K562 (cell line): Measurements from ENCODE around the gene GBF1.

Source experiments
- BCOR ChIP-seq: fragments of 450-650 bp; IDR thresholded peaks from 2 replicates; pipeline ENCODE4 v1.6.1; 2016
- E2F4 ChIP-seq: sonication (generic); formaldehyde crosslinking; IDR thresholded peaks from 2 replicates; pipeline ENCODE4 v1.8.0; 2022; ENCODE audit warnings: mild to moderate bottlenecking, low read depth, missing genetic modification reagents
- MAX ChIP-seq: sonication (generic); formaldehyde crosslinking; IDR thresholded peaks from 2 replicates; pipeline ENCODE4 v1.9.0; 2022; ENCODE audit warnings: mild to moderate bottlenecking, missing genetic modification reagents
- MCM2 ChIP-seq: fragments of 450-650 bp; IDR thresholded peaks from 2 replicates; pipeline ENCODE4 v1.6.1; 2017; ENCODE audit warnings: low read depth, mild to moderate bottlenecking
- MXI1 ChIP-seq: IDR thresholded peaks from 2 replicates; pipeline ENCODE4 v1.6.1; 2011; ENCODE audit warnings: low read depth, mild to moderate bottlenecking, improper control_type of control experiment, low read length
- POLR2A ChIP-seq: fragments of 450-650 bp; conservative IDR thresholded peaks from 2 replicates; pipeline ENCODE4 v1.6.1; 2016
- ZNF239 ChIP-seq: fragments of 250-450 bp; sonication (Bioruptor Pico); IDR thresholded peaks from 2 replicates; pipeline ENCODE4 v1.4.0; 2020; ENCODE audit warnings: mild to moderate bottlenecking

DNA sequence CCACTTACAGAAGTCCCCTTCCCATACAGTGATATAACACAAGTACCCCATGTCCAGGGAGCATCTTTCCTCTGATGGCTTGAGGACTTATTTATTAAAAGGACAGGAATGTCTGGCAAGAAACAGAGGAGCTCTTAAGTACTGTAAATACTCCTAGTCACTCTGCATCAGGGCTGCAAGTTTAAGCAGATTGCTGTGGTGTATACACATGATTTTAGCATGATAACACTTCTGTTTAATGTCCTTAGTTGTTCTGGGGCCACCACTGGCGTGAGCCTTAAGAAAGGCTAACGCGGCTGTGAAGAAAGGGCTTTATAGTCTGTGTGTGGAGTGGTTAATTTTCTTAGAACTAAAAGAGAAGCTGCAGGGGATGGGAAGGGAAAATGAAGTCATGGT lies 65.7 kb downstream of the GBF1 start:
- TF ChIP-seq MAX (CRISPR knock-in tag) (no peak), E2F4 (CRISPR knock-in tag) (no peak), BCOR (no peak), ZNF239 (CRISPR knock-in tag) (no peak), MCM2 (no peak), MXI1 (no peak), POLR2A (no peak)
